HFFc6 (cell line): Measurements from ENCODE around the gene DDX31. TPM values are rescaled to one million over a fixed set of nuclear protein-coding genes. Genes with fewer than 3 reads are reported as not detected.

ENCODE experiments used
- DNase-seq: peaks from one replicate; pipeline ENCODE4 v3.0.0-alpha.2; 2018
- H3K27ac Mint-ChIP-seq: 2 replicates; pipeline ENCODE4 v1.8.0; 2020; ENCODE audit warnings: mild to moderate bottlenecking, mixed read lengths
- H3K27me3 Mint-ChIP-seq: 2 replicates; pipeline ENCODE4 v1.8.0; 2021; ENCODE audit warnings: mild to moderate bottlenecking, moderate library complexity, mixed read lengths; ENCODE audit not compliant: insufficient read depth
- H3K36me3 Mint-ChIP-seq: 2 replicates; pipeline ENCODE4 v1.8.0; 2021; ENCODE audit warnings: low read depth, mixed read lengths
- H3K4me1 Mint-ChIP-seq: 2 replicates; pipeline ENCODE4 v1.8.0; 2020; ENCODE audit warnings: low read depth, mixed read lengths
- H3K4me3 Mint-ChIP-seq: 2 replicates; pipeline ENCODE4 v1.8.0; 2020; ENCODE audit warnings: mild to moderate bottlenecking, moderate library complexity, mixed read lengths
- H3K9me3 Mint-ChIP-seq: 2 replicates; pipeline ENCODE4 v1.8.0; 2020; ENCODE audit warnings: mild to moderate bottlenecking, mixed read lengths
- CTCF ChIP-seq: fragments of 200-600 bp; sonication (generic); IDR thresholded peaks from 2 replicates; pipeline ENCODE4 v1.5.0; 2021; ENCODE audit warnings: antibody characterized with exemption, mild to moderate bottlenecking
- total RNA-seq, 6 experiments: library from RNA; stranded (reverse); fragmentation: NEBNext Ultra II Directional; extraction: Animal tissue kit (Norgen Biotek cat#: 25700); gene quantifications; 2 replicates in 1 of 6; 3 replicates in 5 of 6; pipeline ENCODE4 v1.2.3, GENCODE V29; 2021

The DDX31 gene
- total RNA-seq, 6 experiments from 2014 or later, result 9.6 to 16.2 (median 14.9) TPM

- Mint-ChIP-seq H3K27ac (no peak overlapping the region), H3K27me3 (peaks cover 44% of the 10 kb centered on the region), H3K36me3 (no peaks in the 10 kb centered on the region), H3K4me1 (no peaks in the 10 kb centered on the region), H3K9me3 (no peaks in the 10 kb centered on the region), H3K4me3 (no peak overlapping the region)
- TF ChIP-seq CTCF, result no peak
- DNase-seq, result no peak
These were observed 122.3 kb downstream of the DDX31 start for GRCh38 chr9:132547436-132547835.

- Mint-ChIP-seq H3K4me1 (no peaks in the 10 kb centered on the region), H3K9me3 (no peaks in the 10 kb centered on the region), H3K27me3 (peaks cover 44% of the 10 kb centered on the region), H3K36me3 (no peaks in the 10 kb centered on the region), H3K27ac (no peak overlapping the region), H3K4me3 (no peak overlapping the region)
- TF ChIP-seq CTCF, result no peak
- no peak for DNase-seq
These were observed 122.7 kb downstream of the DDX31 start for GRCh38 chr9:132547052-132547431.

- Mint-ChIP-seq H3K4me3 (peak overlapping the region; percentile 34; the same call in 1 of the 2 replicates), H3K9me3 (no peaks in the 10 kb centered on the region), H3K36me3 (no peaks in the 10 kb centered on the region), H3K27ac (no peak overlapping the region), H3K4me1 (no peaks in the 10 kb centered on the region), H3K27me3 (peaks cover 46% of the 10 kb centered on the region)
- DNase-seq, result no peak
- peak; percentile 51 for TF ChIP-seq CTCF
These were observed 123.4 kb downstream of the DDX31 start for GRCh38 chr9:132546148-132547051.

- no peak for DNase-seq
- H3K27ac Mint-ChIP-seq, result no peak overlapping the region
These were observed 124.2 kb downstream of the DDX31 start for GRCh38 chr9:132545578-132545977.

GRCh38 chr9:132543960-132544359 lies 125.8 kb downstream of the DDX31 start:
- H3K27me3 Mint-ChIP-seq, result peaks cover 50% of the 10 kb centered on the region
- no peak for TF ChIP-seq CTCF
- H3K36me3 Mint-ChIP-seq, result no peaks in the 10 kb centered on the region
- H3K9me3 Mint-ChIP-seq, result no peaks in the 10 kb centered on the region
- no peak overlapping the region for H3K4me3 Mint-ChIP-seq
- no peaks in the 10 kb centered on the region for H3K4me1 Mint-ChIP-seq
- no peak overlapping the region for H3K27ac Mint-ChIP-seq
- DNase-seq, result no peak

More at GRCh38 chr9:132545578-132545977, 124.2 kb downstream of the DDX31 start:
- Mint-ChIP-seq H3K4me3 (no peak overlapping the region), H3K36me3 (no peaks in the 10 kb centered on the region), H3K27me3 (peaks cover 49% of the 10 kb centered on the region), H3K4me1 (no peaks in the 10 kb centered on the region), H3K9me3 (no peaks in the 10 kb centered on the region)
- no peak for TF ChIP-seq CTCF
